HEK293 (cell line): ENCODE results near the gene EIF4H.

Experiments
- CTCF ChIA-PET: fragments of 350-600 bp; formaldehyde crosslinking; extraction: SDS; loops from one replicate; lab custom pipeline; 2021; ENCODE audit warnings: antibody characterized with exemption; lab: Yijun Ruan, JAX
- POLR2A ChIA-PET: fragments of 300-600 bp; formaldehyde crosslinking; extraction: SDS; loops from one replicate; lab custom pipeline; 2020; ENCODE audit warnings: antibody characterized with exemption, inconsistent platforms; lab: Yijun Ruan, JAX
- H3K27ac ChIP-seq: fragments of 200-500 bp; sonication (Bioruptor generic); 2 replicates; pipeline ENCODE4 v1.5.1; 2014; ENCODE audit warnings: low read depth, low read length, control low read depth, inconsistent platforms; ENCODE audit errors: extremely low read depth
- H3K36me3 ChIP-seq, 2 experiments: fragments of 200-500 bp in 1 of 2; sonication (Bioruptor generic) in 1 of 2; 1 replicate in 1 of 2; 2 replicates in 1 of 2; pipeline ENCODE4 v1.5.1; 2014 to 2017; ENCODE audit warnings: inconsistent platforms in 2 of 2, low read length in 2 of 2; ENCODE audit not compliant: control insufficient read depth in 2 of 2, insufficient read depth in 1 of 2
- H3K4me1 ChIP-seq: fragments of 200-500 bp; sonication (Bioruptor generic); 2 replicates; pipeline ENCODE4 v1.5.1; 2014; ENCODE audit warnings: mild to moderate bottlenecking, low read length, inconsistent platforms; ENCODE audit not compliant: control insufficient read depth, insufficient read depth
- H3K4me3 ChIP-seq: 2 replicates; pipeline ENCODE4 v1.5.1; 2011; ENCODE audit warnings: low read depth, mild to moderate bottlenecking, control low read depth, low read length, moderate library complexity
- H3K9me3 ChIP-seq: fragments of 200-500 bp; sonication (Bioruptor generic); 2 replicates; pipeline ENCODE4 v1.5.1; 2014; ENCODE audit warnings: low read depth, low read length, inconsistent platforms; ENCODE audit not compliant: control insufficient read depth, insufficient read depth
- EGR2 ChIP-seq: fragments of 450-650 bp; formaldehyde crosslinking; IDR thresholded peaks from 2 replicates; pipeline ENCODE4 v1.5.1; 2016; ENCODE audit warnings: low read depth, missing biosample characterization, missing genetic modification characterization
- GLI2 ChIP-seq: fragments of 450-650 bp; formaldehyde crosslinking; IDR thresholded peaks from 2 replicates; pipeline ENCODE4; 2017; ENCODE audit warnings: missing biosample characterization, missing genetic modification characterization, low read depth, borderline replicate concordance
- YY1 ChIP-seq: fragments of 450-650 bp; formaldehyde crosslinking; IDR thresholded peaks from 2 replicates; pipeline ENCODE4 v1.5.1; 2018; ENCODE audit warnings: missing biosample characterization, missing genetic modification characterization
- ZNF10 ChIP-seq: fragments of 450-650 bp; formaldehyde crosslinking; IDR thresholded peaks from 2 replicates; pipeline ENCODE4 v1.5.1; 2017; ENCODE audit warnings: missing biosample characterization, missing genetic modification characterization
- ZNF114 ChIP-seq: fragments of 450-650 bp; formaldehyde crosslinking; IDR thresholded peaks from 2 replicates; pipeline ENCODE4 v1.5.0; 2017; ENCODE audit warnings: missing biosample characterization, missing genetic modification characterization
- ZNF146 ChIP-seq: fragments of 450-650 bp; formaldehyde crosslinking; IDR thresholded peaks from 2 replicates; pipeline ENCODE4 v1.5.1; 2016; ENCODE audit warnings: missing biosample characterization, missing genetic modification characterization
- ZNF175 ChIP-seq: fragments of 450-650 bp; formaldehyde crosslinking; IDR thresholded peaks from 2 replicates; pipeline ENCODE4 v1.5.1; 2016; ENCODE audit warnings: missing biosample characterization, missing genetic modification characterization
- ZNF2 ChIP-seq: fragments of 450-650 bp; formaldehyde crosslinking; IDR thresholded peaks from 2 replicates; pipeline ENCODE4 v1.5.1; 2016; ENCODE audit warnings: missing biosample characterization, missing genetic modification characterization
- ZNF433 ChIP-seq: fragments of 450-650 bp; formaldehyde crosslinking; IDR thresholded peaks from 2 replicates; pipeline ENCODE4 v1.5.1; 2016; ENCODE audit warnings: missing biosample characterization, missing genetic modification characterization, low read depth
- ZNF529 ChIP-seq: fragments of 450-650 bp; formaldehyde crosslinking; IDR thresholded peaks from 2 replicates; pipeline ENCODE4 v1.5.1; 2017; ENCODE audit warnings: missing genetic modification characterization, missing biosample characterization; ENCODE audit not compliant: insufficient replicate concordance
- ZNF544 ChIP-seq: fragments of 450-650 bp; formaldehyde crosslinking; IDR thresholded peaks from 2 replicates; pipeline ENCODE4 v1.5.0; 2017; ENCODE audit warnings: missing biosample characterization, missing genetic modification characterization
- ZNF571 ChIP-seq: fragments of 450-650 bp; formaldehyde crosslinking; IDR thresholded peaks from 2 replicates; pipeline ENCODE4 v1.5.0; 2017; ENCODE audit warnings: missing biosample characterization, missing genetic modification characterization
- ZNF596 ChIP-seq: fragments of 450-650 bp; IDR thresholded peaks from 2 replicates; pipeline ENCODE4 v1.5.0; 2018; ENCODE audit warnings: missing biosample characterization, mild to moderate bottlenecking, missing genetic modification characterization, moderate library complexity
- ZNF701 ChIP-seq: fragments of 450-650 bp; formaldehyde crosslinking; IDR thresholded peaks from 2 replicates; pipeline ENCODE4 v1.5.1; 2016; ENCODE audit warnings: missing biosample characterization, missing genetic modification characterization
- ZNF792 ChIP-seq: fragments of 450-650 bp; formaldehyde crosslinking; IDR thresholded peaks from 2 replicates; pipeline ENCODE4 v1.5.1; 2016; ENCODE audit warnings: missing biosample characterization, missing genetic modification characterization
- TF ChIP-seq, protein P1 (sequence below): fragments of 450-650 bp; formaldehyde crosslinking; IDR thresholded peaks from 2 replicates; pipeline ENCODE4 v1.5.1; 2016; ENCODE audit warnings: missing biosample characterization, missing genetic modification characterization, low read depth
- TF ChIP-seq, protein P2 (sequence below): fragments of 450-650 bp; formaldehyde crosslinking; IDR thresholded peaks from 2 replicates; pipeline ENCODE4 v1.5.1; 2016; ENCODE audit warnings: missing biosample characterization, missing genetic modification characterization
- TF ChIP-seq, protein P3 (sequence below): fragments of 450-650 bp; formaldehyde crosslinking; IDR thresholded peaks from 2 replicates; pipeline ENCODE4 v1.5.1; 2016; ENCODE audit warnings: missing biosample characterization, missing genetic modification characterization
- TF ChIP-seq, protein P4 (sequence below): fragments of 450-650 bp; formaldehyde crosslinking; IDR thresholded peaks from 2 replicates; pipeline ENCODE4 v1.5.1; 2016; ENCODE audit warnings: missing biosample characterization, missing genetic modification characterization

The EIF4H gene

DNA sequence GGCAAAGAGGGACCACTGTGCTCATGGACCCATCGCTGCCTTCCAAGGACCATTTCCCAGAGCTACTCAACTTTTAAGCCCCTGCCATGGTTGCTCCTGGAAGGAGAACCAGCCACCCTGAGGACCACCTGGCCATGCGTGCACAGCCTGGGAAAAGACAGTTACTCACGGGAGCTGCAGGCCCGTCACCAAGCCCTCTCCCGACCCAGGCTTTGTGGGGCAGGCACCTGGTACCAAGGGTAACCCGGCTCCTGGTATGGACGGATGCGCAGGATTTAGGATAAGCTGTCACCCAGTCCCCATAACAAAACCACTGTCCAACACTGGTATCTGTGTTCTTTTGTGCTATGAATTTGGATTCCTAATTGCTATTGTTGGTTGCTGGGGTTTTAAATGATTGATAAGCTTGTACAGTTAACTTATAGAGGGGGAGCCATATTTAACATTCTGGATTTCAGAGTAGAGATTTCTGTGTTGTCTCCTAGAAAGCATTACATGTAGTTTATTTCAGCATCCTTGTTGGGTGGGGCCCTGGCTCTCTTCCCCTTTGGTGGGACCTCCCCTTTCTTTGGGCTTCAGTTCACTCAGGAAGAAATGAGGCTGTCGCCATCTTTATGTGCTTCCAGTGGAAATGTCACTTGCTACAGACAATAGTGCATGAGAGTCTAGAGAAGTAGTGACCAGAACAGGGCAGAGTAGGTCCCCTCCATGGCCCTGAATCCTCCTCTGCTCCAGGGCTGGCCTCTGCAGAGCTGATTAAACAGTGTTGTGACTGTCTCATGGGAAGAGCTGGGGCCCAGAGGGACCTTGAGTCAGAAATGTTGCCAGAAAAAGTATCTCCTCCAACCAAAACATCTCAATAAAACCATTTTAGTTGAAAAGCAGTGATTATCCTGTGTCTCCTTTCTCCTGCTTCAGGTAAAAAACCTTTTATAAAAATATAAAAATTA, 55.1 kb downstream of the EIF4H start:
- H3K9me3 ChIP-seq: no peaks in the 10 kb centered on the region
- ChIA-PET POLR2A (no interaction called here), CTCF (interaction anchor here (0.6 to 1.9 kb wide), 2 partner anchors 23 to 164 kb away, joined by 4 to 5 read pairs; no protein-coding TSS in a partner anchor)
- no peak overlapping the region for H3K4me3 ChIP-seq
- H3K36me3 ChIP-seq: peaks cover 40 to 69% of the 10 kb centered on the region in 2 experiments
- no peaks in the 10 kb centered on the region for H3K4me1 ChIP-seq
- no peak for TF ChIP-seq GLI2 (tag by site-specific recombination)
- no peak for TF ChIP-seq ZNF596 (tag by site-specific recombination)
- TF ChIP-seq ZNF571 (tag by site-specific recombination): no peak
- TF ChIP-seq ZNF175 (tag by site-specific recombination): no peak
- TF ChIP-seq ZNF529 (tag by site-specific recombination): no peak
- no peak for TF ChIP-seq ZNF701 (tag by site-specific recombination)
- TF ChIP-seq, protein P1, sequence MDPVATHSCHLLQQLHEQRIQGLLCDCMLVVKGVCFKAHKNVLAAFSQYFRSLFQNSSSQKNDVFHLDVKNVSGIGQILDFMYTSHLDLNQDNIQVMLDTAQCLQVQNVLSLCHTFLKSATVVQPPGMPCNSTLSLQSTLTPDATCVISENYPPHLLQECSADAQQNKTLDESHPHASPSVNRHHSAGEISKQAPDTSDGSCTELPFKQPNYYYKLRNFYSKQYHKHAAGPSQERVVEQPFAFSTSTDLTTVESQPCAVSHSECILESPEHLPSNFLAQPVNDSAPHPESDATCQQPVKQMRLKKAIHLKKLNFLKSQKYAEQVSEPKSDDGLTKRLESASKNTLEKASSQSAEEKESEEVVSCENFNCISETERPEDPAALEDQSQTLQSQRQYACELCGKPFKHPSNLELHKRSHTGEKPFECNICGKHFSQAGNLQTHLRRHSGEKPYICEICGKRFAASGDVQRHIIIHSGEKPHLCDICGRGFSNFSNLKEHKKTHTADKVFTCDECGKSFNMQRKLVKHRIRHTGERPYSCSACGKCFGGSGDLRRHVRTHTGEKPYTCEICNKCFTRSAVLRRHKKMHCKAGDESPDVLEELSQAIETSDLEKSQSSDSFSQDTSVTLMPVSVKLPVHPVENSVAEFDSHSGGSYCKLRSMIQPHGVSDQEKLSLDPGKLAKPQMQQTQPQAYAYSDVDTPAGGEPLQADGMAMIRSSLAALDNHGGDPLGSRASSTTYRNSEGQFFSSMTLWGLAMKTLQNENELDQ (tag by site-specific recombination): no peak
- TF ChIP-seq ZNF10 (tag by site-specific recombination): no peak
- TF ChIP-seq ZNF114 (tag by site-specific recombination): no peak
- no peak for TF ChIP-seq ZNF792 (tag by site-specific recombination)
- no peak for TF ChIP-seq EGR2 (tag by site-specific recombination)
- no peak for TF ChIP-seq ZNF433 (tag by site-specific recombination)
- TF ChIP-seq, protein P2, sequence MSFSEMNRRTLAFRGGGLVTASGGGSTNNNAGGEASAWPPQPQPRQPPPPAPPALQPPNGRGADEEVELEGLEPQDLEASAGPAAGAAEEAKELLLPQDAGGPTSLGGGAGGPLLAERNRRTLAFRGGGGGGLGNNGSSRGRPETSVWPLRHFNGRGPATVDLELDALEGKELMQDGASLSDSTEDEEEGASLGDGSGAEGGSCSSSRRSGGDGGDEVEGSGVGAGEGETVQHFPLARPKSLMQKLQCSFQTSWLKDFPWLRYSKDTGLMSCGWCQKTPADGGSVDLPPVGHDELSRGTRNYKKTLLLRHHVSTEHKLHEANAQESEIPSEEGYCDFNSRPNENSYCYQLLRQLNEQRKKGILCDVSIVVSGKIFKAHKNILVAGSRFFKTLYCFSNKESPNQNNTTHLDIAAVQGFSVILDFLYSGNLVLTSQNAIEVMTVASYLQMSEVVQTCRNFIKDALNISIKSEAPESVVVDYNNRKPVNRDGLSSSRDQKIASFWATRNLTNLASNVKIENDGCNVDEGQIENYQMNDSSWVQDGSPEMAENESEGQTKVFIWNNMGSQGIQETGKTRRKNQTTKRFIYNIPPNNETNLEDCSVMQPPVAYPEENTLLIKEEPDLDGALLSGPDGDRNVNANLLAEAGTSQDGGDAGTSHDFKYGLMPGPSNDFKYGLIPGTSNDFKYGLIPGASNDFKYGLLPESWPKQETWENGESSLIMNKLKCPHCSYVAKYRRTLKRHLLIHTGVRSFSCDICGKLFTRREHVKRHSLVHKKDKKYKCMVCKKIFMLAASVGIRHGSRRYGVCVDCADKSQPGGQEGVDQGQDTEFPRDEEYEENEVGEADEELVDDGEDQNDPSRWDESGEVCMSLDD (tag by site-specific recombination): no peak
- no peak for TF ChIP-seq YY1 (tag by site-specific recombination)
- no peak for TF ChIP-seq ZNF544 (tag by site-specific recombination)
- TF ChIP-seq, protein P3, sequence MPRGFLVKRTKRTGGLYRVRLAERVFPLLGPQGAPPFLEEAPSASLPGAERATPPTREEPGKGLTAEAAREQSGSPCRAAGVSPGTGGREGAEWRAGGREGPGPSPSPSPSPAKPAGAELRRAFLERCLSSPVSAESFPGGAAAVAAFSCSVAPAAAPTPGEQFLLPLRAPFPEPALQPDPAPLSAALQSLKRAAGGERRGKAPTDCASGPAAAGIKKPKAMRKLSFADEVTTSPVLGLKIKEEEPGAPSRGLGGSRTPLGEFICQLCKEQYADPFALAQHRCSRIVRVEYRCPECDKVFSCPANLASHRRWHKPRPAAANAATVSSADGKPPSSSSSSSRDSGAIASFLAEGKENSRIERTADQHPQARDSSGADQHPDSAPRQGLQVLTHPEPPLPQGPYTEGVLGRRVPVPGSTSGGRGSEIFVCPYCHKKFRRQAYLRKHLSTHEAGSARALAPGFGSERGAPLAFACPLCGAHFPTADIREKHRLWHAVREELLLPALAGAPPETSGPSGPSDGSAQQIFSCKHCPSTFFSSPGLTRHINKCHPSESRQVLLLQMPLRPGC: no peak
- no peak for TF ChIP-seq ZNF2
- no peak for TF ChIP-seq ZNF146 (tag by site-specific recombination)
- TF ChIP-seq, protein P4, sequence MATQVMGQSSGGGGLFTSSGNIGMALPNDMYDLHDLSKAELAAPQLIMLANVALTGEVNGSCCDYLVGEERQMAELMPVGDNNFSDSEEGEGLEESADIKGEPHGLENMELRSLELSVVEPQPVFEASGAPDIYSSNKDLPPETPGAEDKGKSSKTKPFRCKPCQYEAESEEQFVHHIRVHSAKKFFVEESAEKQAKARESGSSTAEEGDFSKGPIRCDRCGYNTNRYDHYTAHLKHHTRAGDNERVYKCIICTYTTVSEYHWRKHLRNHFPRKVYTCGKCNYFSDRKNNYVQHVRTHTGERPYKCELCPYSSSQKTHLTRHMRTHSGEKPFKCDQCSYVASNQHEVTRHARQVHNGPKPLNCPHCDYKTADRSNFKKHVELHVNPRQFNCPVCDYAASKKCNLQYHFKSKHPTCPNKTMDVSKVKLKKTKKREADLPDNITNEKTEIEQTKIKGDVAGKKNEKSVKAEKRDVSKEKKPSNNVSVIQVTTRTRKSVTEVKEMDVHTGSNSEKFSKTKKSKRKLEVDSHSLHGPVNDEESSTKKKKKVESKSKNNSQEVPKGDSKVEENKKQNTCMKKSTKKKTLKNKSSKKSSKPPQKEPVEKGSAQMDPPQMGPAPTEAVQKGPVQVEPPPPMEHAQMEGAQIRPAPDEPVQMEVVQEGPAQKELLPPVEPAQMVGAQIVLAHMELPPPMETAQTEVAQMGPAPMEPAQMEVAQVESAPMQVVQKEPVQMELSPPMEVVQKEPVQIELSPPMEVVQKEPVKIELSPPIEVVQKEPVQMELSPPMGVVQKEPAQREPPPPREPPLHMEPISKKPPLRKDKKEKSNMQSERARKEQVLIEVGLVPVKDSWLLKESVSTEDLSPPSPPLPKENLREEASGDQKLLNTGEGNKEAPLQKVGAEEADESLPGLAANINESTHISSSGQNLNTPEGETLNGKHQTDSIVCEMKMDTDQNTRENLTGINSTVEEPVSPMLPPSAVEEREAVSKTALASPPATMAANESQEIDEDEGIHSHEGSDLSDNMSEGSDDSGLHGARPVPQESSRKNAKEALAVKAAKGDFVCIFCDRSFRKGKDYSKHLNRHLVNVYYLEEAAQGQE: no peak
- no peak overlapping the region for H3K27ac ChIP-seq
